ENCODE results near the gene CARD14. TPM values are rescaled to one million over a fixed set of nuclear protein-coding genes. Genes with fewer than 3 reads are reported as not detected.

The CARD14 gene
- polyA plus RNA-seq, 1 donor = 1.1 TPM

- no peak for DNase-seq
These were observed 43.3 kb downstream of the CARD14 start for GRCh38 chr17:80212962-80213642.

GRCh38 chr17:80213643-80213975 is 43.8 kb downstream of the CARD14 start:
- no peak for DNase-seq

GRCh38 chr17:80214012-80214877 is 44.4 kb downstream of the CARD14 start:
- no peak for DNase-seq

DNA sequence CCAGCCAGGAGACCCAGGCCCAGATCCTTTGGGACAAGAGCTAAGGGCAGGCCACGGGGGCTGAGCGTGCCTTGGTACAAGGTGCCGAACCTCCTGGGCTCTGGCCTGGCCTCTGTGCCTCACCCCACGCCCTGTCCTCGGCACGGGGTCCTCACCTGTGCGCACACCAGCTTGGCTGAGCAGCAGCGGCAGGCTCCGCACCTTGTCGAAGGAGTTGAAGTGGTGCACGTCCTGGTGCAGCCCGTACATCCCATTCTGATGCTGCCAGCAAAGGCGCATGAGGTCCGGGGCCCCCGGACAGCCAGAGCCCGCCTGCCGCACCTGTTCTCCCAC is 45.0 kb downstream of the CARD14 start:
- no peak for DNase-seq

DNA sequence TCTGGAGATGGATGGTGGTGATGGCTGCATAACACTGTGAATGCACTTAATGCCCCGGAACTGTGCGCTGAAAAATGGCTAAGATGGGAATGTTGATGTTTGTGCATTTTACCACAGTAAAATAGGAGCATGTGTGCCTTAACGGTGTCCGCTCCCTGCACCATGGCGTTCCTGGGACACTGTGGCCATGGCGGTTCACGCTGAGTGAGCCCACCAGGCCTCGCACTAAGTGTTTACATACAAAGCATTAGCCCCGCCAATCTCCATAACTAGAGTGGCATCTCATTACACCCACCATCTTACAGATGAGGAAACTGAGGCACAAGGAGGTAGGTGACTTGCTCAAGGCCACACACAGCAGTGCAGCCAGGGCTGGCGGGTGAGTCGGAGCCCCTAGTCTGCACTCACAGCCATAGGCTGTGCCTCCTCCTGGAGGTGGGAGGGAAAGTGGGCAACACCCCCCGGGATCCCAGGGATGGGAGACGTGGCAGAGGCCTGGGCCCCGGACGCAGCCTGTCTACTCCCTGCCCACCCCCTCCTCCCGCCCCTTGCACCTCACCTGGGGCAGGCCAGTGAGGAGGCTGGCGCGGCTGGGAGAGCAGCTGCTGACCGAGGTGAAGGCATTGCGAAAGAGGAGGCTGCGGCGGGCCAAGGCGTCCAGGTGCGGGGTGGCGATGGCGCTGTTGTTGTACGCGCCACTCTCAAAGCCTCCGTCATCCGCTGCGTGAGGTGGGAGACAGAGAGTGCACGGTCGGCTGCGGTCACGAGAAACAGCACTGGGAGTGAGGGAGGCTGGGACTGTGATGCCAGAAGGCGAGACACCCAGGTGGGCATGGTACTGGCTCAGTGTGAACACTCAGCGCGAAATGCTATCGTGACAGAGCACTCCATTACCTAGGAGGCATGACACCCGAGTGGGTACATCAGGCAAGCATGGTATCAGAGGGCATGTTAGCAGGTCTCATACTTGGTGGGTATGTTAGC is 46.9 kb downstream of the CARD14 start:
- DNase-seq = no peak

DNA sequence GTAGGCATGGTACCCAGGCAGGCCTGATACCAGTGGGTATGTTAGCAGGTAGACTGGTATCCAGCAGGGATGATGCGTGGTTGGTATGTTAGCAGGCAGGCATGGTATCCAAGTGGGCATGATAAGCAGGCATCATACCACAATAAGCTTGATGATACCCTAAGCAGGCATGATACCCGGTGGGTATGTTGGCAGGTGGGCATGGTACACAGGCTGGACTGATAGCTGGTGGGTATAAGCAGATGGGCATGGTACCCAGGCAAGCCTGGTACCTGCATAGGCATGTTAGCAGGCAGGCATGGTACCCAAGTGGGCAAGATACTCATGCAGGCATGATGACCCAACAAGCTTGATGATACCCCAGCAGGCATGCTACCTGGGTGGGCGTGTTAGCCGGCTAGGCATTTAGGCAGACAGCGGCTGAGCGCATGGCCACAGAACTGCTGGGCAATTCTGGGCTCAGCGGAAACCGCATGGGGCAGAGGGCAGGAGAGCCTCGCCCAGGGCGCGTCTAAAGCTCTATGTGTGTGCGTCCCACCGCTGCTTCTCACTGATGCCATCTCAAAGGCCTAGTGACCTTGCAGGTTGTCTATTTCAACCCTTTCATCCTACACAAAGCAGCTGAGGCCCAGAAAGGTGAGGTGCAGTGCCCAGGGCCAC is 48.0 kb downstream of the CARD14 start:
- DNase-seq = no peak

DNA sequence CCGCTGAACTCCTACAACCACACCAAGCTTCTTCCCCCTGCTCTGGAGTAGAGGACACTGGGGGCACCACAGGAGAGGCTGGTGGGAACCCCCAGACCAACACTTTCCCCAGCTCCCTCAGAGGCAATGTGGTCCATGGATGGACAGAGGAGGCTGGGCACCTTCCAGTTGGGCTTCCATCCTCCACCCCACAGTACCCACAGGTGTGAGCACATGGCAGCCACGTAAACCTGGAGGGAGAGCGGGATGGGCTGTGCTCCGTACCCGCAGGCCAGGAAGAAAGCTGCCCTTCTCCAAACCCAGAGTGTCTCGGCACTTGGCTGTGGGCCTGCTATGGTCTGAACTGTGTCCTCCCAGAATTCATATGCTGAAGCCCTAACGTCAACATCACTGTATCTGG is 48.6 kb downstream of the CARD14 start:
- DNase-seq = no peak

DNA sequence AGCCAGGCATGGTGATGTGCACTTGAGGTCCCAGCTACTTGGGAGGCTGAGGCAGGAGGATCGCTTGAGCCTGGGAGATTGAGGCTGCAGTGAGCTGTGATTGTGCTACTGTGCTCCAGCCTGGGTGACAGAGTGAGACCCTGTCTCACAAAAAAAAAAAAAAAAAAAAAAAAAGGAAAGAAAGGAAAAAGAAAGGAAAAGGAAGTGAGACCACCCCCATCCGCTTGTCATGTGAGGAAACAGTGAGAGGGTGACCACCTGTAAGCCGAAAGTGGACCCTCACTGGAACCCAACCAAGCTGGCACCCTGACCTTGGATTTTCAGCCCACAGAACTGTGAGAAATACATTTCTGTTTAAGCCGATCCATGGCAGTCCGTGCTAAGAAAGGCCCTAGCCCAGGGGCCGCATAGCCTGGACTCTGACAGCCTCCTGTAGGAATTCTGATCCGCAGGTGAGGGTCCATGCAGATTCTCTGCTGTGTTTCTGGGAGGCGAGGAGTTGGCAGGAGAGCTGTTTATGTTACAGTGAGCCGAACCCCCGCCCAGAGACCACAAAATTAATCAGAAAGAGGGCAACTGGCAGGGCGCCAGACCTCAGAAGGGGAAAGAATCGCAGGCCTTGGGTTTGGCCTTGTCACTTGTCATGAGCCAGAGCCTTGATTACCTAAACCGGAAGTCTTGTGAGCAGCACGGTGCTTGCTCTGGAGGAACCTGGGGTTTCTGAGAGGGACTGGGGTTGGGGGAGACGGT is 49.4 kb downstream of the CARD14 start:
- DNase-seq = peak; percentile 50

DNA sequence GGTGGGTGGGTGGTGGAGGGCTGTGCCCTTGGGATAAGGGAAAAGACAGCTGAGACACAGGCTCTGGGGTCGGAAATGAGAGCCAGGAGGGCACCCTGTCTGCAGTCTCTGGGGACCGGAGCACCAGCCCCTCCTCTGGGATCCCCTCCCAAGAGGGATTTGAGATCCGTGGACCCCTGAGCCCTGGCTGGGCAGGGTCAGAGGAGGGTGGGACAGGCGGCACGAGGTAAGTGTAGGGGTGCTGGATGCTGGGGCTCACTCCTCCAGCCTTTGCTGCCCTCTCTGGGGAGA is 49.9 kb downstream of the CARD14 start:
- no peak for DNase-seq

DNA sequence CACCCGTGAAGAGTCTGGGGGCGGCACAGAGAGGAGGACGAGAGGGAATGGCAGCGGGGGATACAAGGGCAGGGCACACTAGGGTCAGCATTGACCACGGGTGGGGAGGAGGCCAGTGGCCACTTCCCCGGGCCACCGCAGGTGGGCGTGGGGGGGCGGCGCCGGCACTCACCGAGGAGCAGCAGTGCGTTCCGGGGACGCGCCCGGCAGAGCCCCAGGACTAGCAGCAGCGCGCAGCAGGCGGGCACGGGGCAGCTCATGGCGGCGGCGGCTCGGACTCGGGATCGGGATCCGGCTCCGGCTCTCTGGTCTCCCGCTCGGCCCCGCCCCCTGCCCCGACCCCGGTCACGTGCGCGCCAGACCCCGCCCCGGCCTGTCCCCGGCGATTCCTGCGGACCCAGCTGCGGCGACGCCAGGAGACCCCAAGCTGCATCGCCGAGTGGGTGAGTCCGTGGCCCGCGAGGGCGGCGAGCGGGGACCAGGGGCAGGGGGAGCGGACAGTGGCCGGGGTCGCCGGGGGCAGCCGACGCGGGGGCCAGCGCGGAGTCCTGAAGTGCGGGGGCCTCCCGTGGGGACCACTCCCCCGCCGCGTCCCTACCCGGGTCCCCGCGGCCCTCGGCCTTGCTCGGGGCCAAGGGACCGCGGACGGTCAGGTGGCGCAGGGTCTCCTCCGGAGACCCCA is 50.4 kb downstream of the CARD14 start, which contains the start of the genes SGSH and SLC26A11:
Gene SGSH, minus strand, starts transcription at position 280 of the 682 bp plus-strand sequence. Its CDS starts 20 bp downstream, at position 260.
Gene SLC26A11, plus strand, starts transcription at position 374 of the 682 bp plus-strand sequence. CDS start 1,134 bp downstream, outside the sequence.
- DNase-seq = peak; percentile 63

- no peak for DNase-seq
These were observed 50.9 kb downstream of the CARD14 start for GRCh38 chr17:80220736-80221215.

GRCh38 chr17:80221351-80222105 is 51.7 kb downstream of the CARD14 start:
- no peak for DNase-seq

GRCh38 chr17:80222376-80223141 is 52.7 kb downstream of the CARD14 start:
- no peak for DNase-seq

DNA sequence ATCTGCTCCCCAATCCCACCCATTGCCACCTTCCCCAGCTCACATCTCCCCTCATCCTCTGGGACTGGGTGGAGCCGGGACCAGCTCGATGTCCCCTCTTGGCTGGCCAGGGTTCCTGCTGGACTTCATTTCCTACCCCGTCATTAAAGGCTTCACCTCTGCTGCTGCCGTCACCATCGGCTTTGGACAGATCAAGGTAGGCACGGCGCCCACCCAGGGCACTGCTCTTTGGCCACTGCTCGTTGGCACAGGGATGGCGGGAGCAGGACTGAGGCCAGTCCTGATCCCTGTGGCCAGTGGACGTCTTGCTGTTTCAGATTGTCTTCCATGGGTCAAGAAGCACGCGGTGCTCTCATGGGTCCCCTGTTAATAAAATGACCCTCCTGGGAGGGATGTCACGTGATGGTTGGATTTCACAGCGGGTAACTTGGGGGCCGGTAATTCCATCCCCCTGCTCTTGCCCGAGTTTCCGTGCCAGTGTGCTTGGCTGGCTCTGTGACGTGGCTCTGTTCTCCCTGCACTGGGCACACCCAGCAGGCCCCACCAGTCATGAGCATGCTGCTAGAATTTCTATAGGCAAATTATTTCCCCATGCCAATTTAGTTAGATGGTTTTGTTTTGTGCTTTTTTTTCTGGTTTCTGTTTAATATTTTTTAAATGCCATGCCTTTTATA is 53.4 kb downstream of the CARD14 start:
- DNase-seq = no peak

GRCh38 chr17:80223838-80224497 is 54.1 kb downstream of the CARD14 start:
- DNase-seq = no peak

DNA sequence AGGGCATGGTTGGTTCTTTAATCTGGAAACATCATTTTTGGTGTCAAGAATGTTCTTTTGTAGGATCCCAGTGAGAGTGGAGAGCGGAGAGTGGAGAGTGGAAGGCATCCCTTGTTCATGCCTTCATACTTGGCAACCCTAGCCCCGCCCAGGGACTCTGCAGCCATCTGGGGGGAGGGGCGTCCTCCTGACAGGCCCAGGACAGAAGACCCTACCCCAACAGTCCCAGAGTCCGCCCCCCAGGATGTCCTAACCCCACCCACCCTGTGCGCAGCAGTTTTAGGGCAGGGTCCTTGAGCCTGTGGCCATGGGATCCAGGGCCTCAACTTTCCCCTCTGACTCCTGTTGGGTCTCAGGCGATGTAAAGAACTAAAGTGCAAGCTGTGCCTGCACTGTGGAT is 54.9 kb downstream of the CARD14 start:
- DNase-seq = no peak

- DNase-seq = no peak
These were observed 55.4 kb downstream of the CARD14 start for GRCh38 chr17:80225230-80225629.

DNA sequence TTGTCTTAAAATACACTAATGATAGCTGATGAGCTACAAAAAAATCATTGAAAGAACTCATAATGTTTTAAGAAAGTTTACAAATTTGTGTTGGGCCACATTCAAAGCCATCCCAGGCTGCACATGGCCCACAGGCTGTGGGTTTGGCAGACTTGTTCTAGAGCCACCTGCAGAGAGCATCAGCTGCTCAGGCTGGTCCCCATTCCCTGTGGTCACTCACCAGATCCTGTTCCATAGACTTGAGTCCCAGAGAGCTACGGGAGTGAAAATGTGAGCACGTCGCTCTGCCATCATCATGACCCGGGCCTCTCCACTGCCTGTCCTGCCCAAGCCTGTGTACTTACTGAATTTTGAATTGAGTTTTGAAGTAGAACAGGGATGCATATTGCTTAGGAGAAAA is 57.3 kb downstream of the CARD14 start:
- no peak for DNase-seq
